Activated T-helper 9 cell treated with anti-CD3 and anti-CD28 coated beads, Interleukin-2, amount 50 U/mL, for 16 hours (primary cell): ENCODE data around the gene SNX18.

Experiments
- DNase-seq: peaks from one replicate; pipeline ENCODE4 v3.0.0-alpha.2; 2020; ENCODE audit warnings: low read depth

Gene SNX18

DNA sequence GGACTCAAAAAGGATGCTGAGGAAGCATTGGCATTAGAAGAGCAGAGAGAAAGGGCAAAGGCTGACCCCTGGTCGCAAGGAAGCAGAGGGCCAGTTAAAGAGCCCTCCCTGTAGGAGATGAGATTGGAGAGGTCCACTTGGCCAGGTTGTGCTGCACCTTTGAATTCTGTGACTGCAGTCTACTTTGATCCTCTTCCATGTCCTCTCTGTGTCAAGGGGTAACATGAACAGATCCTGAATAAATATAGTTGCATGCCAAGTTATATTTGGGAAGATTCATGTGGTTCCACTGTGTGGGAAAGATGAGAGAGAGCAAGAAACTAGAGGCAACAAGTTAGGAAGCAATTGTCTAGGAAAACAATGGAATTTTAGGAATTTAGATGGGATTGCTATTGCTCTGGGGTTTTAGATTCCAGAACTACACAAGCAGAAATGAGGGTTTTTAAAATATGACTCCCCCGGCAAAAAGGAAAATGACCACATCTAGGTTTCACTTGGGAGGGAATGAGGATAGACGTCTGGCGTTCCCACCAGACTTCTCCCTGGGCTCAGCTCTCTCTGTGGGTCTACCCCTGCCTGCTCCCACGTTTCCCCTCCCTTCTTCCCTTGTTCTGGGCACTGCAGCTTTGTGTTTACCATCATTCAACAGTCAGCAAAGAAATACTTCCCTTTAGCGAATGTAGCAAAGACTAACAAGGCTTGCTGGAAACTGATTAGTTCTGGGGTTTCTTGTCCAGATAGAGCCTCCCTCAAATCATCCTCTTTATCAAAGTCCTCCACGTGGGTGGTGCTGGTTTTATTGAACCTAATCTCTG, 63.6 kb downstream of the SNX18 start:
- no peak for DNase-seq

- no peak for DNase-seq
Measured at GRCh38 chr5:54581831-54582548, 64.4 kb downstream of the SNX18 start.

- DNase-seq: no peak
Measured at GRCh38 chr5:54586336-54586735, 68.8 kb downstream of the SNX18 start.

DNA sequence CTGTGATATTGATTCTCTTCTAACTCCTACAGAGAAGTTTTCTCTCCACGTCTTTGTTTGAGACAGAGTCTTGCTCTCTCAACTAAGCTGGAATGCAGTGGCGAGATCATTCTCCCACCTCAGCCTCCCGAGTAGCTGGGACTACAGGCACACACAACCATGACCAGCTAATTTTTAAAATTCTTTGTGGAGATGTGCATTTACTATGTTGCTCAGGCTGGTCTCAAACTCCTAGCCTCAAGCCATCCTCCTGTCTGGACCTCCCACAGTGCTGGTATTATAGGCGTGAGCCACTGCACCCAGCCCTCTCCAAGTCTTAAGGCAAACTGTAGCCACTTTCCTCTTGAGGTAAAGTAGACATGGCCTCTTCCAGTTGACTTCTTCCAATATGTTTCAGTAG, 72.2 kb downstream of the SNX18 start:
- DNase-seq: no peak

GRCh38 chr5:54590824-54591223, 73.3 kb downstream of the SNX18 start:
- no peak for DNase-seq

- no peak for DNase-seq
Measured at GRCh38 chr5:54593779-54594178, 76.2 kb downstream of the SNX18 start.

- DNase-seq: no peak
Measured at GRCh38 chr5:54594181-54594580, 76.6 kb downstream of the SNX18 start.

DNA sequence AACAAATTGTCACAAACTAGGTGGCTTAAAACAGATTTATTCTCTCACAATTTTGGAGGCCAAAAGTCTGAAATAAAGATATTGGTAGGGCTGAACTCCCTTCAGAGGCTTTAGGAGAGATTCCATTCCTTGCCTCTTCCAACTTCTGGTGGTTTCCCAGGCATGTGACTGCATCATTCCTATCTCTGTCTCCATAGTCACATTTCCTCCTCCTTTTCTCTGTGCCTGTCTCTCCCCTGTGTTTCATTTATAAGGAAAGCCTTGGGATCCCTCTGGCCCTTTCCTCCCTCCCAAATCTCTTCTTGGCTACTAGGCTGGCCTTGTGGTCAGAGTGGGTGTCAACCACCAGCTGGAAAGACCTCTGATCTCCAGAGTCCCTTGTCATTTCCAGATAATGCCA, 78.2 kb downstream of the SNX18 start:
- DNase-seq: no peak
